ENCODE results near the gene WASHC1.
A peak's percentile ranks its signal among the peaks of the same experiment; 100 is the strongest.
"Not testable (repeated sequence)": the region's sequence is repeated elsewhere in the genome, so short reads cannot be mapped to it uniquely, and the experiment has no call there.

The WASHC1 gene

GRCh38 chr9:11206-11605 lies 18.1 kb downstream of the WASHC1 start:
- peak; percentile 35 for DNase-seq

DNA sequence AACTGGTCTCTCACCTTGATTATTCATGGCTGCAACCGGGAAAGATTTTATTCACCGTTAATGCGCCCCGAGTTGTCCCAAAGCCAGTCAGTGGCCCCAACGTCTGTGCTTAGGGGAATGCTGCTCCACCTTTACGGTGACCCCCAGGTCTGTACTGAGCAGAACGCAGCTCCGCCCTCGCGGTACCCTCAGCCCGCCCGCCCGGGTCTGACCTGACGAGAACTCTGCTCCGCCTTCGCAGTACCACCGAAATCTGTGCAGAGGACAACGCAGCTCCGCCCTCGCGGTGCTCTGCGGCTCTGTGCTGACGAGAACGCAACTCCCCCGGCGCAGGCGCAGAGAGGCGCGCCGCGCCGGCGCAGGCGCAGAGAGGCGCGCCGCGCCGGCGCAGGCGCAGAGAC lies 18.6 kb downstream of the WASHC1 start:
- DNase-seq = not testable (repeated sequence)

DNA sequence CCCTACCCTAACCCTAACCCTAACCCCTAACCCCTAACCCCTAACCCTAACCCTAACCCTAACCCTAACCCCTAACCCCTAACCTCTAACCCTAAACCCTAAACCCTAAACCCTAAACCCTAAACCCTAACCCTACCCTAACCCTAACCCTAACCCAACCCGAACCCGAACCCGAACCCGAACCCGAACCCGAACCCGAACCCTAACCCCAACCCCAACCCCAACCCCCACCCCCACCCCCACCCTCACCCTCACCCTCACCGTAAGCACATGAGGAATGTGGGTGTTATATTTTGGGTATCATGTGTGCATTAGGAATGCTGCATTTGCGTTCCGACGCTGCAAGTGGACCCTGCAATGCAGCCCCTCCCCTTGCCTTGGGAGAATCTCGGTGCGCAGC lies 19.0 kb downstream of the WASHC1 start:
- not testable (repeated sequence) for DNase-seq
